Keratinocyte (primary cell): ENCODE results near the gene OARD1. TPM values are rescaled to one million over a fixed set of nuclear protein-coding genes. Genes with fewer than 3 reads are reported as not detected.

ENCODE experiments used
- DNase-seq: peaks from one replicate; pipeline ENCODE4 v3.0.0-alpha.2; 2011; ENCODE audit warnings: low read depth, missing footprints, low spot score
- FAIRE-seq: peaks from 2 replicates; lab custom pipeline; 2011; peaks lifted over from hg19 to GRCh38; lab: Jason Lieb, UNC
- H2AFZ ChIP-seq: 2 replicates; pipeline ENCODE4 v1.6.0; 2012; ENCODE audit warnings: low read length, control low read depth, inconsistent platforms; ENCODE audit not compliant: control insufficient read depth
- H3K27ac ChIP-seq: 2 replicates; pipeline ENCODE4 v1.5.1; 2011; ENCODE audit warnings: low read length; ENCODE audit not compliant: control insufficient read depth, insufficient read depth
- H3K27me3 ChIP-seq: 3 replicates; pipeline ENCODE4 v1.6.0; 2011; ENCODE audit warnings: low read length; ENCODE audit not compliant: control insufficient read depth, insufficient read depth; ENCODE audit errors: extremely low read depth
- H3K36me3 ChIP-seq, 2 experiments: 2 replicates in 1 of 2; 3 replicates in 1 of 2; pipeline ENCODE4 v1.5.1; 2011; ENCODE audit warnings: low read length in 2 of 2, mild to moderate bottlenecking in 1 of 2; ENCODE audit not compliant: control insufficient read depth in 2 of 2, insufficient read depth in 2 of 2; ENCODE audit errors: extremely low read depth in 1 of 2
- H3K4me1 ChIP-seq: 3 replicates; pipeline ENCODE4 v1.5.1; 2011; ENCODE audit warnings: low read length; ENCODE audit not compliant: control insufficient read depth, insufficient read depth; ENCODE audit errors: extremely low read depth
- H3K4me2 ChIP-seq: 3 replicates; pipeline ENCODE4 v1.6.0; 2011; ENCODE audit warnings: low read depth, low read length; ENCODE audit not compliant: control insufficient read depth, insufficient read depth; ENCODE audit errors: extremely low read depth
- H3K4me3 ChIP-seq, 3 experiments: fragments of 200-600 bp in 1 of 3; sonication (generic) in 1 of 3; 2 replicates in 2 of 3; 3 replicates in 1 of 3; pipeline ENCODE4 v1.5.1; 2011 to 2016; ENCODE audit warnings: low read length in 3 of 3, mild to moderate bottlenecking in 3 of 3, control low read depth in 2 of 3, inconsistent platforms in 1 of 3, low read depth in 1 of 3, mixed read lengths in 1 of 3, mixed run types in 1 of 3, moderate library complexity in 1 of 3; ENCODE audit not compliant: control insufficient read depth in 2 of 3, insufficient read depth in 2 of 3; ENCODE audit errors: extremely low read depth in 1 of 3
- H3K79me2 ChIP-seq: 2 replicates; pipeline ENCODE4 v1.6.0; 2012; ENCODE audit warnings: low read length; ENCODE audit not compliant: control insufficient read depth, insufficient read depth
- H3K9ac ChIP-seq: 3 replicates; pipeline ENCODE4 v1.6.0; 2011; ENCODE audit warnings: low read length; ENCODE audit not compliant: control insufficient read depth, insufficient read depth; ENCODE audit errors: extremely low read depth
- H3K9me1 ChIP-seq: 3 replicates; pipeline ENCODE4 v1.6.0; 2011; ENCODE audit warnings: low read length; ENCODE audit not compliant: control insufficient read depth, insufficient read depth; ENCODE audit errors: extremely low read depth
- H3K9me3 ChIP-seq: 2 replicates; pipeline ENCODE4 v1.5.1; 2012; ENCODE audit warnings: low read depth, low read length; ENCODE audit not compliant: control insufficient read depth
- H4K20me1 ChIP-seq: 3 replicates; pipeline ENCODE4 v1.6.0; 2011; ENCODE audit warnings: low read length; ENCODE audit not compliant: control insufficient read depth, insufficient read depth; ENCODE audit errors: extremely low read depth
- CTCF ChIP-seq, 3 experiments: IDR thresholded peaks in 1 of 3; conservative IDR thresholded peaks in 1 of 3; optimal IDR thresholded peaks in 1 of 3; 2 replicates in 2 of 3; 3 replicates in 1 of 3; pipeline versions ENCODE3 to v1.5.1; 2011; ENCODE audit warnings: low read length in 3 of 3, mild to moderate bottlenecking in 3 of 3, moderate library complexity in 2 of 3, control low read depth in 1 of 3, inconsistent platforms in 1 of 3; ENCODE audit not compliant: insufficient read depth in 2 of 3; ENCODE audit errors: extremely low read depth in 1 of 3
- EZH2 ChIP-seq: IDR thresholded peaks from one replicate; pipeline ENCODE4 v1.6.1; 2012; ENCODE audit warnings: inconsistent platforms, mild to moderate bottlenecking, low read length, moderate library complexity
- dilution Hi-C: fragments of 300-500 bp; cut with MboI; formaldehyde crosslinking; loops from one replicate; pipeline ENCODE4 v1.7.0; 2020; ENCODE audit warnings: low sequenced_read_pairs; ENCODE audit not compliant: extremely low pct_ligation_motif_present
- polyA minus RNA-seq, 3 experiments: library from RNA; depleted of rRNA, polyadenylated mRNA; stranded (reverse); fragments of >200 nt; gene quantifications; 1 replicate in 1 of 3; 2 replicates in 1 of 3; 3 replicates in 1 of 3; pipeline ENCODE4 v1.2.3, GENCODE V29; 2011
- polyA plus RNA-seq, 5 experiments: library from polyadenylated mRNA; depleted of rRNA in 3 of 5; stranded (reverse) in 3 of 5; stranded (forward) in 1 of 5; unstranded in 1 of 5; fragments of >200 nt; gene quantifications; 1 replicate in 1 of 5; 2 replicates in 3 of 5; 3 replicates in 1 of 5; pipeline versions ENCODE4 v1.2.1 to v1.2.3, GENCODE V29; 2011 to 2012; ENCODE audit warnings: missing spikeins in 2 of 5, low read depth in 1 of 5, low replicate concordance in 1 of 5

The OARD1 gene
- 12.7 to 20.3 TPM (median 13.1 TPM) in 3 replicates for polyA plus RNA-seq
- polyA plus RNA-seq (2011; ENCODE audit: low read depth), result 24.7 TPM
- 15.2 and 16.2 TPM in 2 replicates for polyA plus RNA-seq (2011; cell fraction: cytosol; rRNA removed)
- polyA plus RNA-seq (2011; cell fraction: nucleus; rRNA removed), result 12.4 and 13.8 TPM in 2 replicates
- 19.0 and 20.1 TPM in 2 replicates for polyA plus RNA-seq (2012; ENCODE audit: low replicate concordance)
- 4.6 to 7.1 TPM (median 6.2 TPM) in 3 replicates for polyA minus RNA-seq
- 4.0 TPM for polyA minus RNA-seq (2011; cell fraction: cytosol; rRNA and poly(A)+ RNA removed)
- polyA minus RNA-seq (2011; cell fraction: nucleus; rRNA and poly(A)+ RNA removed), result 3.2 and 13.0 TPM in 2 replicates

- Histone ChIP-seq H3K27me3 (no peaks in the 10 kb centered on the region), H4K20me1 (no peaks in the 10 kb centered on the region), H3K27ac (peak within 1 kb of the TSS; percentile 96), H3K9me1 (no peaks in the 10 kb centered on the region), H2AFZ (peak within 1 kb of the TSS; percentile 90), H3K4me1 (peaks cover 6% of the 10 kb centered on the region), H3K9me3 (no peaks in the 10 kb centered on the region), H3K4me2 (peak within 1 kb of the TSS; percentile 88), H3K4me3 (peak within 1 kb of the TSS; percentile 85 to 93 (median 88)), H3K36me3 (peaks cover 0 to 7% of the 10 kb centered on the region in 2 experiments), H3K79me2 (peaks cover 37% of the 10 kb centered on the region), H3K9ac (peak within 1 kb of the TSS; percentile 93)
- FAIRE-seq (peak; percentile 87), DNase-seq (peak; percentile 97)
- TF ChIP-seq CTCF (optimal IDR thresholded peaks at IDR 0.05 in 1 of 3, IDR thresholded peaks at IDR 0.05 in 1 of 3, conservative IDR thresholded peaks at IDR 0.05 in 1 of 3; ENCODE audit: extremely low read depth in 1 of 3, insufficient read depth in 2 of 3, low read length in 3 of 3), result no peak
- no peak for TF ChIP-seq EZH2
- dilution Hi-C loops, result no loop called here
These were observed at the start of gene OARD1 for GRCh38 chr6:41071923-41072835. OARD1 (minus strand) TSS chr6:41072356; CDS start chr6:41071634, 722 bp downstream.

- Histone ChIP-seq H3K79me2 (no peaks in the 10 kb centered on the region), H3K4me2 (peak overlapping the region; percentile 31), H3K9me1 (no peaks in the 10 kb centered on the region), H3K27ac (no peak overlapping the region), H3K9ac (no peak overlapping the region), H3K27me3 (no peaks in the 10 kb centered on the region), H3K9me3 (no peaks in the 10 kb centered on the region), H3K4me1 (peaks cover 21% of the 10 kb centered on the region), H2AFZ (no peak overlapping the region), H3K36me3 (no peaks in the 10 kb centered on the region), H3K4me3 (no peak overlapping the region), H4K20me1 (no peaks in the 10 kb centered on the region)
- no peak for TF ChIP-seq EZH2
- no peak for TF ChIP-seq CTCF (optimal IDR thresholded peaks at IDR 0.05 in 1 of 3, IDR thresholded peaks at IDR 0.05 in 1 of 3, conservative IDR thresholded peaks at IDR 0.05 in 1 of 3; ENCODE audit: extremely low read depth in 1 of 3, insufficient read depth in 2 of 3, low read length in 3 of 3)
- FAIRE-seq (peak; percentile 99), DNase-seq (no peak)
- dilution Hi-C loops, result no loop called here
These were observed 47.9 kb upstream of the OARD1 start for GRCh38 chr6:41120058-41120457.
